Hair follicular keratinocyte (primary cell): ENCODE data around the gene UIMC1. TPM values are rescaled to one million over a fixed set of nuclear protein-coding genes. Genes with fewer than 3 reads are reported as not detected.

ENCODE experiments used
- total RNA-seq: library from RNA; depleted of rRNA; stranded (reverse); fragments of >200 nt; gene quantifications from 2 replicates; pipeline ENCODE4 v1.2.3, GENCODE V29; 2015

The UIMC1 gene
- 19.7 and 24.3 TPM in 2 replicates for total RNA-seq

GRCh38 chr5:177006265-177006972 lies at the start of gene UIMC1:
UIMC1 (minus strand) TSS chr5:177006779; CDS start chr5:176982615, 24,164 bp downstream.

GRCh38 chr5:177022386-177023302 lies 16.1 kb upstream of the UIMC1 start, which contains the start of gene ZNF346:
ZNF346 (plus strand) TSS chr5:177022696; CDS start chr5:177022739, 43 bp downstream.

GRCh38 chr5:176899296-176899891 lies 107.2 kb downstream of the UIMC1 start, which contains the start of gene HK3:
HK3 (minus strand) TSS chr5:176899346; CDS start chr5:176896159, 3,187 bp downstream.

Other genes starting within 250 kb of the UIMC1 start
- gene UNC5A, start 196.2 kb downstream of the UIMC1 start, total RNA-seq: 0.08 and 0.16 TPM in 2 replicates
- gene HK3, start 107.4 kb downstream of the UIMC1 start, total RNA-seq: not detected in 2 replicates
- gene ZNF346, start 15.9 kb upstream of the UIMC1 start, total RNA-seq: 5.4 and 13.4 TPM in 2 replicates
- gene FGFR4, start 80.1 kb upstream of the UIMC1 start, total RNA-seq: 6.0 and 8.5 TPM in 2 replicates
- gene NSD1, start 127.0 kb upstream of the UIMC1 start, total RNA-seq: 17.9 and 18.1 TPM in 2 replicates